Measurements from ENCODE around the gene CAP2. TPM values are rescaled to one million over a fixed set of nuclear protein-coding genes. Genes with fewer than 3 reads are reported as not detected.

The CAP2 gene
- total and polyA plus RNA-seq, 9 of the 15 experiments (the other 6 are each of a cell fraction or from before 2014, with no cell fraction given): not detected

DNA sequence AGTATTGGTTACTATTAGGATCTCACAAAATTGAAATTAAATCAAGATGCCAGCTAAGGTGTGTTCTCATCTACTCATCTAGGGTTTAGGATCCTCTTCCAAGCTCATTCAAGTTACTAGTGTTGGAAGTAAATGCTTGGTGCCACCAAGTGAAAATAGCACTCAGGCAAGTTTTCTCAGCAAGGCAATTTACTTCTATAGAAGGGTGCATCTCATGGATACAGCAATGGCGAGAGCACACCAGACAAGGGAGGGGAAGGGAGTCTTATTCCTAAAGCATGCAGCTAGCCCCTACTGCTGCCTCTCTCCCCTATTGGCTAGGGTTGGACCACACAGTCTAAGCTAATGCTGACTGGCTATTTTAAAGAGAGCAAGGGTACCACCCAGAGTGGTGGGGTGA, 183.7 kb downstream of the CAP2 start:
- ChIA-PET CTCF (ENCODE audit: low intra/inter-chr PET ratio) (no interaction called here), POLR2A (no interaction called here)
- H3K79me2 ChIP-seq (ENCODE audit: control insufficient read depth, insufficient read depth, low read length): no peaks in the 10 kb centered on the region
- H3K27me3 ChIP-seq (ENCODE audit: control insufficient read depth in 2 of 2, insufficient read depth in 2 of 2, low read length in 2 of 2): no peaks in the 10 kb centered on the region
- no peaks in the 10 kb centered on the region for H3K36me3 ChIP-seq (ENCODE audit: control insufficient read depth, insufficient read depth, low read length)
- no peaks in the 10 kb centered on the region; a peak in 1 of 5 replicates for H3K4me1 ChIP-seq (replicated peaks in 1 of 2; ENCODE audit: control insufficient read depth in 2 of 2, insufficient read depth in 2 of 2, low read length in 2 of 2)
- H3K27ac ChIP-seq (ENCODE audit: extremely low read depth, low read depth, low read length): no peak overlapping the region
- H2AFZ ChIP-seq (ENCODE audit: low read depth, low read length): no peak overlapping the region
- FAIRE-seq: no peak
- H4K20me1 ChIP-seq (replicated peaks; ENCODE audit: control insufficient read depth, insufficient read depth, low read length): no peaks in the 10 kb centered on the region
- in situ Hi-C loops (cut with MboI): no loop called here
- no peak for DNase-seq (ENCODE audit: extremely low read depth in 1 of 4, low spot score in 3 of 4)
- BruUV-seq (replicated peaks): no TSS peak
- intact Hi-C loops (cut with micrococcal nuclease): no loop called here
- 0% methylated on average over 1 of the region's 1 CpG for WGBS (ENCODE audit: insufficient coverage, low coverage, missing lambda C conversion rate)
- H3K9ac ChIP-seq (ENCODE audit: insufficient read depth in 1 of 2, low read depth in 2 of 2, low read length in 2 of 2): no peak overlapping the region
- 0 out of 2 replicates have a peak, but pooled peaks cover 7% of the 10 kb centered on the region for H3K9me3 ChIP-seq (replicated peaks; ENCODE audit: control insufficient read depth, insufficient read depth, low read depth, low read length)
- no peak overlapping the region for H3K4me2 ChIP-seq (ENCODE audit: insufficient read depth, low read length)
- no peaks in the 10 kb centered on the region for H3K9me1 ChIP-seq (ENCODE audit: control insufficient read depth, insufficient read depth, low read length)
- H3K4me3 ChIP-seq: no peak overlapping the region
- ATAC-seq: no peak
- TF ChIP-seq ZNF212 (CRISPR knock-in tag; IDR thresholded peaks at IDR 0.05): no peak
- TF ChIP-seq DNMT1 (IDR thresholded peaks at IDR 0.05): no peak
- TF ChIP-seq ZNF408 (CRISPR knock-in tag; IDR thresholded peaks at IDR 0.05; ENCODE audit: low read depth): no peak
- TF ChIP-seq SP1 (CRISPR knock-in tag; IDR thresholded peaks at IDR 0.05): no peak
- TF ChIP-seq GABPB2 (CRISPR knock-in tag; conservative IDR thresholded peaks at IDR 0.05): no peak
- TF ChIP-seq BMI1 (IDR thresholded peaks at IDR 0.05; ENCODE audit: low read length): no peak
- 0 out of 2 replicates have a peak, but pooled peaks have one; percentile 27 for TF ChIP-seq XRCC3 (IDR thresholded peaks at IDR 0.05)
- no peak for TF ChIP-seq ZNF274 (IDR thresholded peaks at IDR 0.05; ENCODE audit: borderline replicate concordance, low read depth, low read length)
- TF ChIP-seq CBX5 (IDR thresholded peaks at IDR 0.05; ENCODE audit: borderline replicate concordance, low read depth): 0 out of 2 replicates have a peak, but pooled peaks have one; percentile 56
- TF ChIP-seq ZNF785 (CRISPR knock-in tag; IDR thresholded peaks at IDR 0.05): no peak
- no peak for TF ChIP-seq CBFA2T2 (conservative IDR thresholded peaks at IDR 0.05)
- no peak for TF ChIP-seq PRMT5 (CRISPR knock-in tag; IDR thresholded peaks at IDR 0.05)
- TF ChIP-seq FOXA3 (CRISPR knock-in tag; conservative IDR thresholded peaks at IDR 0.05 in 1 of 2, IDR thresholded peaks at IDR 0.05 in 1 of 2): no peak
- no peak for TF ChIP-seq MBD2 (IDR thresholded peaks at IDR 0.05; ENCODE audit: borderline replicate concordance, low read depth)
- TF ChIP-seq EHMT2 (IDR thresholded peaks at IDR 0.05): no peak
- TF ChIP-seq ZNF224 (CRISPR knock-in tag; IDR thresholded peaks at IDR 0.05): no peak
- TF ChIP-seq ZNF76 (CRISPR knock-in tag; IDR thresholded peaks at IDR 0.05; ENCODE audit: borderline replicate concordance): no peak
- TF ChIP-seq ZNF184 (CRISPR knock-in tag; IDR thresholded peaks at IDR 0.05): peak; percentile 66
- TF ChIP-seq, protein P1, sequence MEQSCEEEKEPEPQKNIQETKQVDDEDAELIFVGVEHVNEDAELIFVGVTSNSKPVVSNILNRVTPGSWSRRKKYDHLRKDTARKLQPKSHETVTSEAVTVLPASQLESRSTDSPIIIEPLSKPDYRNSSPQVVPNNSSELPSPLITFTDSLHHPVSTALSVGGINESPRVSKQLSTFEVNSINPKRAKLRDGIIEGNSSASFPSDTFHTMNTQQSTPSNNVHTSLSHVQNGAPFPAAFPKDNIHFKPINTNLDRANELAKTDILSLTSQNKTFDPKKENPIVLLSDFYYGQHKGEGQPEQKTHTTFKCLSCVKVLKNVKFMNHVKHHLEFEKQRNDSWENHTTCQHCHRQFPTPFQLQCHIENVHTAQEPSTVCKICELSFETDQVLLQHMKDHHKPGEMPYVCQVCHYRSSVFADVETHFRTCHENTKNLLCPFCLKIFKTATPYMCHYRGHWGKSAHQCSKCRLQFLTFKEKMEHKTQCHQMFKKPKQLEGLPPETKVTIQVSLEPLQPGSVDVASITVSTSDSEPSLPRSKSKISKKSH (CRISPR knock-in tag; IDR thresholded peaks at IDR 0.05): no peak
- TF ChIP-seq, protein P2, sequence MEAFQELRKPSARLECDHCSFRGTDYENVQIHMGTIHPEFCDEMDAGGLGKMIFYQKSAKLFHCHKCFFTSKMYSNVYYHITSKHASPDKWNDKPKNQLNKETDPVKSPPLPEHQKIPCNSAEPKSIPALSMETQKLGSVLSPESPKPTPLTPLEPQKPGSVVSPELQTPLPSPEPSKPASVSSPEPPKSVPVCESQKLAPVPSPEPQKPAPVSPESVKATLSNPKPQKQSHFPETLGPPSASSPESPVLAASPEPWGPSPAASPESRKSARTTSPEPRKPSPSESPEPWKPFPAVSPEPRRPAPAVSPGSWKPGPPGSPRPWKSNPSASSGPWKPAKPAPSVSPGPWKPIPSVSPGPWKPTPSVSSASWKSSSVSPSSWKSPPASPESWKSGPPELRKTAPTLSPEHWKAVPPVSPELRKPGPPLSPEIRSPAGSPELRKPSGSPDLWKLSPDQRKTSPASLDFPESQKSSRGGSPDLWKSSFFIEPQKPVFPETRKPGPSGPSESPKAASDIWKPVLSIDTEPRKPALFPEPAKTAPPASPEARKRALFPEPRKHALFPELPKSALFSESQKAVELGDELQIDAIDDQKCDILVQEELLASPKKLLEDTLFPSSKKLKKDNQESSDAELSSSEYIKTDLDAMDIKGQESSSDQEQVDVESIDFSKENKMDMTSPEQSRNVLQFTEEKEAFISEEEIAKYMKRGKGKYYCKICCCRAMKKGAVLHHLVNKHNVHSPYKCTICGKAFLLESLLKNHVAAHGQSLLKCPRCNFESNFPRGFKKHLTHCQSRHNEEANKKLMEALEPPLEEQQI (IDR thresholded peaks at IDR 0.05): no peak
- TF ChIP-seq ZC3H4 (CRISPR knock-in tag; IDR thresholded peaks at IDR 0.05; ENCODE audit: borderline replicate concordance): no peak
